H1 (cell line): ENCODE data around the gene PHTF2. TPM values are rescaled to one million over a fixed set of nuclear protein-coding genes. Genes with fewer than 3 reads are reported as not detected.

Experiments
- CTCF ChIA-PET: fragments of 300-600 bp; sonication (Branson Sonifier 250); formaldehyde crosslinking; loops from one replicate; lab custom pipeline; 2021; ENCODE audit not compliant: partially characterized antibody; lab: Charles Lee
- POLR2A ChIA-PET: fragments of 300-600 bp; sonication (Branson Sonifier 250); formaldehyde crosslinking; loops from one replicate; lab custom pipeline; 2021; ENCODE audit warnings: inconsistent platforms; ENCODE audit not compliant: partially characterized antibody; lab: Charles Lee
- DNase-seq, 2 experiments: peaks; one replicate each; pipeline versions ENCODE4 v3.0.0 to v3.0.0-alpha.2; 2010 to 2022; ENCODE audit warnings: low spot score in 2 of 2, low read depth in 1 of 2, mixed read lengths in 1 of 2
- FAIRE-seq: peaks from 2 replicates; lab custom pipeline; 2011; peaks lifted over from hg19 to GRCh38; lab: Jason Lieb, UNC
- H2AFZ ChIP-seq: 2 replicates; pipeline ENCODE4 v1.8.1; 2012; ENCODE audit warnings: low read length, inconsistent platforms
- H2AK5ac ChIP-seq: 2 replicates; pipeline ENCODE4 v1.6.1; 2013; ENCODE audit warnings: low read depth, low read length
- H2BK120ac ChIP-seq: replicated peaks from 2 replicates; pipeline ENCODE3; 2013; ENCODE audit warnings: low read depth, low read length, inconsistent platforms
- H2BK12ac ChIP-seq: 2 replicates; pipeline ENCODE4 v1.6.1; 2013; ENCODE audit warnings: low read depth, low read length
- H2BK15ac ChIP-seq: 2 replicates; pipeline ENCODE4 v1.6.1; 2013; ENCODE audit warnings: low read length
- H2BK20ac ChIP-seq: 2 replicates; pipeline ENCODE4 v1.6.1; 2013; ENCODE audit warnings: low read length
- H2BK5ac ChIP-seq: 2 replicates; pipeline ENCODE4 v1.6.1; 2013; ENCODE audit warnings: low read depth, low read length
- H3K14ac ChIP-seq: 2 replicates; pipeline ENCODE4 v1.6.1; 2013; ENCODE audit warnings: inconsistent platforms; ENCODE audit not compliant: insufficient read length
- H3K18ac ChIP-seq: 2 replicates; pipeline ENCODE4 v1.6.1; 2013; ENCODE audit warnings: low read length; ENCODE audit errors: extremely low read depth
- H3K23ac ChIP-seq: 2 replicates; pipeline ENCODE4 v1.6.1; 2013; ENCODE audit warnings: inconsistent platforms; ENCODE audit not compliant: insufficient read length
- H3K23me2 ChIP-seq: 2 replicates; pipeline ENCODE4 v1.6.1; 2013; ENCODE audit warnings: low read depth, low read length
- H3K27ac ChIP-seq: 2 replicates; pipeline ENCODE4 v1.6.1; 2011; ENCODE audit warnings: low read depth, low read length, inconsistent platforms
- H3K27me3 ChIP-seq, 4 experiments: replicated peaks in 1 of 4; 1 replicate in 1 of 4; 2 replicates in 3 of 4; pipeline versions ENCODE4 v1.6.1 to v1.8.1; 2011 to 2013; ENCODE audit warnings: low read length in 3 of 4, mild to moderate bottlenecking in 3 of 4, inconsistent platforms in 2 of 4, mixed read lengths in 2 of 4, moderate library complexity in 1 of 4; ENCODE audit not compliant: control insufficient read depth in 3 of 4, insufficient read depth in 3 of 4; ENCODE audit errors: extremely low read depth in 1 of 4
- H3K36me3 ChIP-seq, 4 experiments: 2 replicates each; pipeline versions ENCODE4 v1.6.1 to v1.8.1; 2011 to 2013; ENCODE audit warnings: mild to moderate bottlenecking in 4 of 4, low read length in 3 of 4, moderate library complexity in 2 of 4, control low read depth in 1 of 4, inconsistent platforms in 1 of 4; ENCODE audit not compliant: insufficient read depth in 4 of 4, control insufficient read depth in 2 of 4
- H3K4ac ChIP-seq: replicated peaks from 2 replicates; pipeline ENCODE3; 2013; ENCODE audit warnings: low read length, low read depth, mixed read lengths, inconsistent platforms; ENCODE audit not compliant: insufficient read length
- H3K4me1 ChIP-seq, 4 experiments: replicated peaks in 1 of 4; 1 replicate in 1 of 4; 2 replicates in 3 of 4; pipeline versions ENCODE4 v1.6.1 to v1.8.1; 2011 to 2013; ENCODE audit warnings: low read length in 3 of 4, inconsistent platforms in 2 of 4, mixed read lengths in 1 of 4; ENCODE audit not compliant: insufficient read depth in 4 of 4, control insufficient read depth in 3 of 4
- H3K4me2 ChIP-seq, 2 experiments: 2 replicates each; pipeline versions ENCODE4 v1.6.1 to v1.8.1; 2011 to 2013; ENCODE audit warnings: low read depth in 2 of 2, low read length in 2 of 2, control low read depth in 1 of 2, inconsistent platforms in 1 of 2, mild to moderate bottlenecking in 1 of 2; ENCODE audit not compliant: insufficient read depth in 1 of 2
- H3K4me3 ChIP-seq, 4 experiments: fragments of 200-600, 300-600 bp in 1 of 4; sonication (generic), shearing (Covaris generic), sonication (Bioruptor Twin) in 1 of 4; 2 replicates each; pipeline versions ENCODE4 v1.5.1 to v1.8.1; 2011 to 2016; ENCODE audit warnings: low read length in 4 of 4, low read depth in 3 of 4, control low read depth in 2 of 4, inconsistent platforms in 2 of 4, mild to moderate bottlenecking in 2 of 4, mixed read lengths in 1 of 4, moderate library complexity in 1 of 4; ENCODE audit not compliant: insufficient read depth in 2 of 4; ENCODE audit errors: extremely low read depth in 1 of 4
- H3K56ac ChIP-seq: replicated peaks from 2 replicates; pipeline ENCODE3; 2013; ENCODE audit warnings: low read depth, mild to moderate bottlenecking, mixed read lengths, low read length, inconsistent platforms; ENCODE audit not compliant: insufficient read length
- H3K79me1 ChIP-seq: 2 replicates; pipeline ENCODE4 v1.6.1; 2013; ENCODE audit warnings: low read depth, low read length, control low read depth
- H3K79me2 ChIP-seq, 2 experiments: 2 replicates each; pipeline versions ENCODE4 v1.6.1 to v1.8.1; 2012 to 2013; ENCODE audit warnings: low read length in 2 of 2, mild to moderate bottlenecking in 2 of 2, inconsistent platforms in 1 of 2; ENCODE audit not compliant: insufficient read depth in 2 of 2, control insufficient read depth in 1 of 2
- H3K9ac ChIP-seq, 4 experiments: replicated peaks in 1 of 4; 1 replicate in 1 of 4; 2 replicates in 3 of 4; pipeline versions ENCODE4 v1.6.1 to v1.8.1; 2011 to 2013; ENCODE audit warnings: low read depth in 3 of 4, low read length in 3 of 4, control low read depth in 2 of 4, mild to moderate bottlenecking in 2 of 4, moderate library complexity in 2 of 4, inconsistent platforms in 1 of 4; ENCODE audit errors: extremely low read depth in 1 of 4
- H3K9me3 ChIP-seq, 2 experiments: 2 replicates each; pipeline versions ENCODE4 v1.6.1 to v1.8.1; 2012 to 2013; ENCODE audit warnings: mild to moderate bottlenecking in 2 of 2, moderate library complexity in 2 of 2, control low read depth in 1 of 2, inconsistent platforms in 1 of 2, low read depth in 1 of 2, low read length in 1 of 2, mixed read lengths in 1 of 2; ENCODE audit not compliant: insufficient read depth in 2 of 2
- H4K20me1 ChIP-seq, 2 experiments: replicated peaks in 1 of 2; 2 replicates each; pipeline versions ENCODE3 to v1.8.1; 2011 to 2013; ENCODE audit warnings: inconsistent platforms in 2 of 2, low read length in 2 of 2, mild to moderate bottlenecking in 1 of 2; ENCODE audit not compliant: insufficient read depth in 2 of 2, control insufficient read depth in 1 of 2
- H4K5ac ChIP-seq: 2 replicates; pipeline ENCODE4 v1.6.1; 2013; ENCODE audit warnings: low read length, low read depth, mixed read lengths, inconsistent platforms; ENCODE audit not compliant: insufficient read length
- H4K8ac ChIP-seq: 2 replicates; pipeline ENCODE4 v1.8.0; 2013; ENCODE audit warnings: mild to moderate bottlenecking, moderate library complexity, low read length, inconsistent platforms; ENCODE audit not compliant: insufficient read depth; ENCODE audit errors: extremely low read depth
- H4K91ac ChIP-seq: replicated peaks from 2 replicates; pipeline ENCODE3; 2013; ENCODE audit warnings: low read length, mixed read lengths, inconsistent platforms; ENCODE audit not compliant: insufficient read length
- E2F6 ChIP-seq: IDR thresholded peaks from 2 replicates; pipeline ENCODE4 v1.6.1; 2012; ENCODE audit warnings: inconsistent platforms
- GABPA ChIP-seq: IDR thresholded peaks from 2 replicates; pipeline ENCODE4 v1.6.1; 2011; ENCODE audit warnings: mild to moderate bottlenecking, low read length, moderate library complexity, borderline replicate concordance; ENCODE audit not compliant: insufficient read depth
- RAD21 ChIP-seq, 2 experiments: IDR thresholded peaks in 1 of 2; conservative IDR thresholded peaks in 1 of 2; 2 replicates each; pipeline ENCODE4 v1.6.1; 2011; ENCODE audit warnings: low read depth in 2 of 2, low read length in 2 of 2, improper control_type of control experiment in 1 of 2, inconsistent platforms in 1 of 2, mild to moderate bottlenecking in 1 of 2, moderate library complexity in 1 of 2
- RFX5 ChIP-seq: IDR thresholded peaks from 2 replicates; pipeline ENCODE4 v1.6.1; 2011; ENCODE audit warnings: low read depth, low read length, improper control_type of control experiment, borderline replicate concordance
- RXRA ChIP-seq: IDR thresholded peaks from 2 replicates; pipeline ENCODE4 v1.6.1; 2011; ENCODE audit warnings: low read depth, mild to moderate bottlenecking, low read length, moderate library complexity; ENCODE audit not compliant: insufficient read depth
- SAP30 ChIP-seq: fragments of 300-600 bp; sonication (generic); IDR thresholded peaks from 2 replicates; pipeline ENCODE4 v1.7.1; 2012; ENCODE audit warnings: low read length, moderate library complexity, mild to moderate bottlenecking, inconsistent platforms; ENCODE audit not compliant: insufficient read depth, insufficient replicate concordance
- SIN3A ChIP-seq, 2 experiments: IDR thresholded peaks in 1 of 2; conservative IDR thresholded peaks in 1 of 2; 2 replicates each; pipeline ENCODE4 v1.6.1; 2011 to 2012; ENCODE audit warnings: low read length in 2 of 2, improper control_type of control experiment in 1 of 2, low read depth in 1 of 2, mild to moderate bottlenecking in 1 of 2
- SP4 ChIP-seq: IDR thresholded peaks from 2 replicates; pipeline ENCODE4 v1.6.1; 2012; ENCODE audit warnings: low read length, inconsistent platforms
- TBP ChIP-seq: IDR thresholded peaks from 2 replicates; pipeline ENCODE4 v1.6.1; 2011; ENCODE audit warnings: low read depth, low read length, improper control_type of control experiment
- YY1 ChIP-seq: IDR thresholded peaks from 2 replicates; pipeline ENCODE4 v1.6.1; 2011; ENCODE audit warnings: low read depth, mild to moderate bottlenecking, low read length
- WGBS, 2 experiments: shearing (Covaris generic) in 1 of 2; methylation state at CpG; one replicate each; pipeline versions ENCODE4 v1.1.6 to v1.1.7; 2013 to 2015; ENCODE audit warnings: low lambda C conversion rate in 2 of 2, mixed read lengths in 2 of 2, inconsistent platforms in 1 of 2, low coverage in 1 of 2, missing lambda C conversion rate in 1 of 2; ENCODE audit not compliant: insufficient replicate concordance in 2 of 2, insufficient coverage in 1 of 2, insufficient read length in 1 of 2; ENCODE audit errors: extremely low coverage in 1 of 2, missing lambda C conversion rate in 1 of 2; 5-methylcytosine and 5-hydroxymethylcytosine counted together
- polyA plus RNA-seq, 7 experiments: library from polyadenylated mRNA; depleted of rRNA in 3 of 7; stranded (reverse) in 5 of 7; unstranded in 2 of 7; fragments of >200 nt in 5 of 7; fragments of 200-250 nt in 2 of 7; gene quantifications; 1 replicate in 5 of 7; 2 replicates in 1 of 7; 4 replicates in 1 of 7; pipeline versions ENCODE4 v1.2.1 to v1.2.3, GENCODE V29; 2011 to 2013; ENCODE audit warnings: missing spikeins in 2 of 7, mixed read lengths in 2 of 7
- total RNA-seq: library from RNA; stranded (reverse); fragmentation: NEBNext Ultra II Directional; extraction: Animal tissue kit (Norgen Biotek cat#: 25700); gene quantifications from 2 replicates; pipeline ENCODE4 v1.2.1, GENCODE V29; 2021

Gene PHTF2
- total and polyA plus RNA-seq, 2 of the 8 experiments (the other 6 are each of a cell fraction or from before 2014, with no cell fraction given), result 9.0 to 25.4 TPM

- no peaks in the 10 kb centered on the region for H4K20me1 ChIP-seq
- H4K8ac ChIP-seq, result no peak overlapping the region
- 85% methylated on average over 3 of the region's 3 CpGs; no CpG with 5 or more reads in 1 of the 2 experiments for WGBS, 2 experiments
- no peak overlapping the region for H4K5ac ChIP-seq
- H2BK120ac ChIP-seq, result no peak overlapping the region
- no peaks in the 10 kb centered on the region for H3K36me3 ChIP-seq
- H2AK5ac ChIP-seq, result no peak overlapping the region
- H3K56ac ChIP-seq, result no peak overlapping the region
- no peak overlapping the region for H3K23ac ChIP-seq
- H3K79me1 ChIP-seq, result no peaks in the 10 kb centered on the region
- H3K27me3 ChIP-seq, result peaks cover 0 to 1% (median 0%) of the 10 kb centered on the region in 4 experiments; a peak in 1 of 7 replicates
- TF ChIP-seq SAP30 (no peak), RAD21 (IDR thresholded peaks at IDR 0.05 in 1 of 2, conservative IDR thresholded peaks at IDR 0.05 in 1 of 2; ENCODE audit: low read depth in 2 of 2, low read length in 2 of 2) (no peak), RXRA (no peak), TBP (no peak), E2F6 (no peak), GABPA (no peak), YY1 (no peak), RFX5 (no peak), SIN3A (conservative IDR thresholded peaks at IDR 0.05 in 1 of 2, IDR thresholded peaks at IDR 0.05 in 1 of 2; ENCODE audit: low read depth in 1 of 2, low read length in 2 of 2) (no peak), SP4 (no peak)
- H2BK12ac ChIP-seq, result no peak overlapping the region
- H3K9ac ChIP-seq, result no peak overlapping the region
- no peak overlapping the region for H3K4me3 ChIP-seq
- peaks cover 0 to 4% (median 2%) of the 10 kb centered on the region in 4 experiments; a peak in 1 of 7 replicates for H3K4me1 ChIP-seq
- no peaks in the 10 kb centered on the region for H3K9me3 ChIP-seq
- no peak overlapping the region for H3K4me2 ChIP-seq
- no peak for FAIRE-seq
- ChIA-PET POLR2A (no interaction called here), CTCF (no interaction called here)
- no peak overlapping the region for H4K91ac ChIP-seq
- no peak overlapping the region for H3K14ac ChIP-seq
- H3K4ac ChIP-seq, result no peak overlapping the region
- no peak overlapping the region; the same call in 1 of the 2 replicates for H3K27ac ChIP-seq
- DNase-seq, result no peak
- H3K23me2 ChIP-seq, result no peaks in the 10 kb centered on the region
- no peak overlapping the region for H2AFZ ChIP-seq
- no peak overlapping the region for H2BK5ac ChIP-seq
- H3K18ac ChIP-seq, result no peak overlapping the region
- no peak overlapping the region for H2BK20ac ChIP-seq
- no peaks in the 10 kb centered on the region for H3K79me2 ChIP-seq
- H2BK15ac ChIP-seq, result no peak overlapping the region
These were observed 79.2 kb downstream of the PHTF2 start for GRCh38 chr7:77877791-77878190.
